ENCODE results near the gene TMEM270. TPM values are rescaled to one million over a fixed set of nuclear protein-coding genes. Genes with fewer than 3 reads are reported as not detected.

The TMEM270 gene
- not detected in 2 replicates for total RNA-seq

GRCh38 chr7:73860859-73861258, at the start of gene TMEM270:
TSS of gene TMEM270 (plus strand) at chr7:73861159. CDS start at chr7:73861195, 36 bp downstream.

GRCh38 chr7:73830681-73831583, 30.0 kb upstream of the TMEM270 start, which contains the start of gene CLDN4:
TSS of gene CLDN4 (plus strand) at chr7:73830996. CDS start at chr7:73831202, 206 bp downstream.

GRCh38 chr7:73842067-73842976, 18.6 kb upstream of the TMEM270 start, which contains the start of gene METTL27:
TSS of gene METTL27 (minus strand) at chr7:73842516. CDS start at chr7:73842140, 376 bp downstream.

Other genes starting within 250 kb of the TMEM270 start
- gene MLXIPL, start 236.6 kb upstream of the TMEM270 start, total RNA-seq: 0.07 and 0.09 TPM in 2 replicates
- 2.1 and 2.3 TPM in 2 replicates for gene VPS37D, start 193.3 kb upstream of the TMEM270 start, total RNA-seq
- gene DNAJC30, start 177.7 kb upstream of the TMEM270 start, total RNA-seq: 2.0 and 6.1 TPM in 2 replicates
- gene BUD23, start 177.6 kb upstream of the TMEM270 start, total RNA-seq: 64.0 and 88.8 TPM in 2 replicates
- gene STX1A, start 141.5 kb upstream of the TMEM270 start, total RNA-seq: 6.9 and 13.1 TPM in 2 replicates
- 17.0 and 25.3 TPM in 2 replicates for gene ABHD11, start 122.4 kb upstream of the TMEM270 start, total RNA-seq
- 0.28 TPM in 1 of 2 replicates, not detected in the other for gene CLDN3, start 90.9 kb upstream of the TMEM270 start, total RNA-seq
- 126 and 137 TPM in 2 replicates for gene CLDN4, start 30.2 kb upstream of the TMEM270 start, total RNA-seq
- 0.84 and 1.1 TPM in 2 replicates for gene METTL27, start 18.6 kb upstream of the TMEM270 start, total RNA-seq
- 0.21 TPM in 1 of 2 replicates, not detected in the other for gene ELN, start 167.0 kb downstream of the TMEM270 start, total RNA-seq
- 27.6 and 29.8 TPM in 2 replicates for gene LIMK1, start 222.6 kb downstream of the TMEM270 start, total RNA-seq

Data from airway epithelial cell (primary cell).